Fibroblast of skin of left quadriceps (primary cell): Measurements from ENCODE around the gene SLC29A1.
"Not testable (repeated sequence)": the region's sequence is repeated elsewhere in the genome, so short reads cannot be mapped to it uniquely, and the experiment has no call there.

Experiments used
- DNase-seq, 2 experiments: peaks; one replicate each; pipeline ENCODE4 v3.0.0-alpha.2; 2013; ENCODE audit warnings: low read depth in 2 of 2

The SLC29A1 gene

GRCh38 chr6:44194326-44194725 is 29.1 kb upstream of the SLC29A1 start:
- no peak for DNase-seq

DNA sequence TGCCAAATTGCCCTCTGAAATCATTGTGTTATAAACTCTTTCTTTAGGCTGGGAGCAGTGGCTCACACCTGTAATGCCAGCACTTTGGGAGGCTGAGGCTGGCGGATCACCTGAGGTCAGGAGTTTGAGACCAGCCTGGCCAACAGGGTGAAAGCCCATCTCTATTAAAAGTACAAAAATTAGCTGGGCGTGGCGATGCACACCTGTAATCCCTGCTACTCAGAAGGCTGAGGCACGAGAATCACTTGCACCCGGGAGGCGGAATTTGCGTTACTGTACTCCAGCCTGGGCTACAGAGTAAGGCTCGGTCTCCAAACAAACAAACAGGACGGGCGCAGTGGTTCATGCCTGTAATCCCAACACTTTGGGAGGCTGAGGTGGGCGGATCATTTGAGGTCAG is 27.0 kb upstream of the SLC29A1 start:
- DNase-seq = not testable (repeated sequence)

GRCh38 chr6:44198684-44199083 is 24.7 kb upstream of the SLC29A1 start:
- DNase-seq = no peak

GRCh38 chr6:44199883-44200282 is 23.5 kb upstream of the SLC29A1 start:
- no peak for DNase-seq

GRCh38 chr6:44201200-44201599 is 22.2 kb upstream of the SLC29A1 start:
- DNase-seq = no peak

DNA sequence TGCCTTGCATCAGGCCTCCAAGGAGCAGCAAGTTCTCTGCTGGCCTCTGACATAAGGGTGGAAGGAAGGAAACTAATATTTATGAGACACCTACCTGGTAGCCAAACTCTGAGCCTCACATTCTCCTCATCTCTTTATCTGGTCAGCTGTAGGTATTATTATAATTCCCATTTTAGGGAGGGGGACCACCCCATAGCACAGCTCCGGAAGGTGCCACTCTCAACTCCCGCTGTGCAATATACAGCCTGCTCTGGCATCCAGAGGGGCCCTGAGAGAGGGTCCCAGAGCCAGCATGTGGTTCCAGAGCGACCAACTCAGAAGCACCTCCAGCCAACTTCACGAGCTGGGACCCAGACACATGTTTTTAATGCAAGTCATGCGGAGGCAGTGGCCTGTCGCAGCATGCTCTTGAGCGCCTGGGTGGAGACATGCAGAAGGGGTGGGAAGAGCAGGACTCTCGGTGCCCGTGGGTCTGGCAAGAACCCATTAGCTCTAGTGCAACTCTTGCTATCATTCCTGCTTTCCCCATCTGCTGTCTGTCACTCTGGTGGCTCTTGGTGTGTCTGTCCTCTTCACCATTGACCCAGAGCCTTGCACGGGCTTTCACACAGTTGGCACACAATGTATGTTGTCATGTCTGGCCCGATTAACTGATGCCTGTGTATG is 21.6 kb upstream of the SLC29A1 start:
- no peak for DNase-seq

DNA sequence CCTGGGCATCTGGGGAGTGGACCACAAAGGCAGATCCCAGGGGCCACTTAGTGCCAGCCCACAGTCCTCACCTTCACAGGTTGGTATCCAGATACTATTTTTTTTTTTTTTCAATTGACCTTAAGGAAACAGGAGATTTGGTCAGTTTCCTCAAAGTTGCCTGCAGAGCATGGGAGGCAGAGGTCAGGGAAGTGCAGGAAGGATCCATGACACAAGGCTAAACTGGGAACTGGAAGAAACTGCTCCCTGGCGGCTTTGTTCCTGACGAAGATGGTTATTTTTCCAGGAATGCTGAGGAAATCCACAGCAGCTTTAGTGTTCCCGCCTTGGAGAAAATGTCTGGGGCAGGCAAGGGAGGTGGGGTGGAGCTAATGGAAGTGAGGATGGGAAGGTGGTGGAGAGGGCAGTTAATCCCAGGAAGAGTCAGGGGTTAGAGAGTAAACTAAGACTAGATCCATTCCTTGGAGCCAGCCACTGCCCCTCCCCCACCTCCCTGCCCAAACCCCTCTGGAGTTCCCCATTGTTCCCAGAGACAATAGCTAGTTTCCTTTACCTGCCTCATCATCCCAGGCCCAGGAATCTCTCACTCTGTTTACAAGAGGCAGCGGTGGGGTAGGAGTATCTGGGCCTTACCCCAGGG is 20.9 kb upstream of the SLC29A1 start:
- DNase-seq = no peak

- DNase-seq = no peak
These were observed 20.2 kb upstream of the SLC29A1 start for GRCh38 chr6:44202972-44203750.

- no peak for DNase-seq
These were observed 19.4 kb upstream of the SLC29A1 start for GRCh38 chr6:44203955-44204354.

GRCh38 chr6:44207966-44208365 is 15.4 kb upstream of the SLC29A1 start:
- no peak for DNase-seq

DNA sequence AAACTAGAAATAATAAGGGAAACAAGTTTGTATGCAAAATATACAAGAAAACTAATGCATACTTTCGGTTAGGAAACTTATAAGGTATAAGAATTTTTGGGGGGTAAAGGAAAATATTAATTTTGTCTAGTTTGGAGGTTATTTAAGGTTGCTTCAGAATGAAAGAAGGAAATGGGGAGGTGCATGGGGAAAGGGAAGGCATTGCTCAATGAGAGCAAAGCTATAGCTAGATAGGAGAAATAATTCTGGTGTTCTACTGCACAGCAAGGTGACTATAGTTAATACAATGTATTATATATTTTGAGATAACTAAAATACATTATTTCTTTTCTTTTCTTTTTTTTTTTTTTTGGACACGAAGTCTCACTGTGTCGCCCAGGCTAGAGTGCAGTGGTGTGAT is 12.1 kb upstream of the SLC29A1 start:
- DNase-seq = no peak

DNA sequence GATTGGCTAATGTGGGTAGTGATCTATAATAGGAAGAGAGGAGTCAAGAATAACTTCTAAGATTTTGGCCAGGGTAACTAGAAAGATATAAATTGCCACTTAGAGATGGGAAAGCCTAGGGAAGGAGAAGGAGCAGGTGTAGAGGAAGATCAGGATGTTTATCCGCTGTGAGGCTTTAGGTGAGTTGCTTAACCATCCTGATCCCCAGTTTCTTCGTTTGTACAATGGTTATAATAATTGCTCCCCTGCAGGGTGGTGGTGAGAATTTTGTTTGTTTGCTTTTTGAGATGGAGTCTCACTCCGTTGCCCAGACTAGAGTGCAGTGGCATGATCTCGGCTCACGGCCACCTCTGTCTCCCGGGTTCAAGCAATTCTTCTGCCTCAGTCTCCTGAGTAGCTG is 9.1 kb upstream of the SLC29A1 start:
- DNase-seq = no peak

DNA sequence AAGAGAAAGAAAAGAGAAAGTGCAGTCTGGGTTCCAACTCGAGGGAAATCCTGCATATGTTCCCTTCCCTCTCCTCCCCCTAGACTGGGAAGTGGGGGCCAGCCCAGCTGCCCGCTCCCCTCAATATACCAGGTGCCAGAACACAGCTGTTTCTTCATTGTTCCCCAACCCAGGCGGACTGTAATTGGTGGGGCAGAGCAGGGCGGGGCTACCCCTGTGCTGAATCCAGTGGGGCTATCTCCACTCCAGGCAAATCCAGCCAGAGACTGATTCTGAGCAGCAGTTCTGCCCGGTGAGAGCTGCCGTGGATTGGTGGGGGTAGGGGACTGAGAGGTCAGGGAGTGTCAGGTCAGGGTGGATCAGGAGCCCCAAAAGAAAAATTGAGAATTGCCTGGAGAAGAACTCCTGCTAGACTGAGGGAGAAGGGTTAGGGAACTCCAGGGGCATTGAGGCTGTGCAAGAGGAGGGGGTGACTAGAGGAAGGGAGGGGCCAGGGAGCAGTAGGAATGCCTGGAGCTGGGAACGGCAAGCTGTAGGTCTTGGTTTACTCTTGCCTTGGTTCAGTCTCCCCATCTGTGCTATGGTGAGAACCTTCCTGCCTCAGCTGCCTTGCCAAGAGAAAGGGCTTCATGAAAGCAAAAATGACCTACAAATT is 6.6 kb upstream of the SLC29A1 start, which contains the start of gene MYMX:
Gene MYMX, plus strand, starts transcription at position 250 of the 655 bp plus-strand sequence. CDS start 546 bp downstream, outside the sequence.
- no peak for DNase-seq

DNA sequence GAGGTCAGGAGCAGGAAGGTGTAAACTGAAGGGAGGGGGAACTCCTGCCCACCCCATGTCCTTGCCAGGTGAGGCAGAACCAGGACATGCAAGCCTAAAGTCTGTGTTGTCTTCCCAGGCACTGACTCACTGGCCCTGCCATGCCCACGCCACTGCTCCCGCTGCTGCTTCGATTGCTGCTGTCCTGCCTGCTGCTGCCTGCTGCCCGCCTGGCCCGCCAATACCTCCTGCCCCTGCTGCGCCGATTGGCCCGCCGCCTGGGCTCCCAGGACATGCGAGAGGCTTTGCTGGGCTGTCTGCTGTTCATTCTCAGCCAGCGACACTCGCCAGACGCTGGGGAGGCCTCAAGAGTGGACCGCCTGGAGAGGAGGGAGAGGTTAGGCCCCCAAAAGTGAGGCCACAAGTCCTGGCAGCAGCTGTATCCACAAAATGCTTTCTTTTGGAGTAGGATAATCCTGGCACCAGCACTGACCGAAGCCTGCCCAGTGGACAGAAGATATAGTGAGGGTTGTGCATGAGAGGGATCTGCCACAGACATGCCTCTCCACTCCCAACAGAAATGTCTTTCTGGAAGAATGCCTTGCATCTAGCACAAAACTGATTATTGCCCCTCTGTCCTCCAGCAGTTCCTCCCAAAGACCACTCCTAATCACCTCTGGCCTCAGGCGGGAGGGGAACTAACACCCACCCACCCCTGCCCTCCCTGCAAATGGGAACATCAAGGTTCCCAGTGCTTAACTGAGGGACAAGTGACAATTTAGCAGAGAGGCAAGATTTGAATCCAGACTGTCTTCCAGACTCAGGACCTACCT is 5.9 kb upstream of the SLC29A1 start:
- DNase-seq = no peak

- no peak for DNase-seq
These were observed 4.2 kb upstream of the SLC29A1 start for GRCh38 chr6:44219053-44219814.

GRCh38 chr6:44219815-44220784 is 3.3 kb upstream of the SLC29A1 start:
- no peak for DNase-seq

GRCh38 chr6:44220913-44221290 is 2.5 kb upstream of the SLC29A1 start:
- no peak for DNase-seq

GRCh38 chr6:44221291-44221960 is 2.0 kb upstream of the SLC29A1 start:
- peak in 1 of 2 experiments; percentile 20 for DNase-seq

- DNase-seq = no peak
These were observed 1.4 kb upstream of the SLC29A1 start for GRCh38 chr6:44221961-44222335.
